Measurements from ENCODE around the gene HDAC4. TPM values are rescaled to one million over a fixed set of nuclear protein-coding genes. Genes with fewer than 3 reads are reported as not detected.
A peak's percentile ranks its signal among the peaks of the same experiment; 100 is the strongest.

HDAC4 gene
- total RNA-seq, 1 experiment from 2014 or later = 32.0 TPM

DNA sequence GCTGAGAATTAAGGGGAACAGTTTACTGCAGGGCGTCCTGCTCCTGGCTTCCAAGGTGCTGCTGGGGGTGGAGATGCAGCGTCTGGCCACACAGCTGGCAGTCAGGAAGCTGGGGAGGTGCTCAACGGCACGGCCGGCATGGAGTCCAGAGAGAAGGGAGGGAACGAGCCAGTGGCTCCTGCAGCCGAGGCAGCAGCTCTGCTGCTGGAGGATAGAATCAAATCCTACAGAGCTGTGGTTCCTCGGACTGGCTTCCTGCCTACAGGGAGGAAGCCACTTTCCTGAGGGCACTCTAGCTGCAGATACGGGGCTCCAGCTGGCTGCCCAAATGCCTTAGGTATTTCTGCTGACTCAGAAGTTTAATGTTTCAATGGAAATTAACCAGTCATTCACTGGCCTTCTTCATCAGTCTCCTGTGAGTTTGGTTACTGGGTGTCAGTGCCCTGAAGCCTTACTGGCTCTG is 286.7 kb downstream of the HDAC4 start:
- H3K14ac ChIP-seq (ENCODE audit: insufficient read depth, low read length) = no peak overlapping the region
- no peak for DNase-seq
- WGBS (ENCODE audit: extremely low coverage, insufficient read length, low lambda C conversion rate) = no CpG with 5 or more reads among the region's 9 CpGs

More for the DNA sequence above, 286.7 kb downstream of the HDAC4 start:
- Mint-ChIP-seq H3K36me3 (ENCODE audit: insufficient read depth in 1 of 3, low read depth in 3 of 3) (peaks cover 3 to 11% (median 8%) of the 10 kb centered on the region in 3 experiments; a peak in 5 of 7 replicates), H3K9me3 (no peaks in the 10 kb centered on the region), H3K27me3 (ENCODE audit: low read depth) (no peaks in the 10 kb centered on the region), H3K4me1 (no peaks in the 10 kb centered on the region), H3K4me3 (no peak overlapping the region), H3K27ac (peak overlapping the region in 1 of 3 experiments; percentile 70; a peak in 2 of 7 replicates)
- no peaks in the 10 kb centered on the region for H3K4me1 ChIP-seq (ENCODE audit: insufficient read depth, low read length)
- no peak overlapping the region for H3K4me2 ChIP-seq (ENCODE audit: insufficient read depth, insufficient read length, low read length)
- H4K20me1 ChIP-seq (ENCODE audit: control insufficient read depth, insufficient read depth, insufficient read length) = no peaks in the 10 kb centered on the region
- no peak overlapping the region for H3K9ac ChIP-seq (ENCODE audit: extremely low read depth, insufficient read length, low read length)
- H2BK120ac ChIP-seq (ENCODE audit: low read depth, low read length, poor library complexity, severe bottlenecking) = no peak overlapping the region
- H3T11ph ChIP-seq (ENCODE audit: low read length) = no peak overlapping the region
- H3K27me3 ChIP-seq (ENCODE audit: insufficient read depth, low read length) = no peaks in the 10 kb centered on the region
- H2AFZ ChIP-seq (ENCODE audit: low read length) = no peak overlapping the region
- no peak overlapping the region for H4K5ac ChIP-seq (ENCODE audit: insufficient read length, low read depth, low read length)
- no peak overlapping the region for H3K23ac ChIP-seq (ENCODE audit: insufficient read length, low read depth, low read length)
- no peaks in the 10 kb centered on the region for H3K79me2 ChIP-seq (ENCODE audit: insufficient read depth, low read length)
- H3K23me2 ChIP-seq (ENCODE audit: insufficient read length, low read depth, low read length, poor library complexity, severe bottlenecking) = no peaks in the 10 kb centered on the region
- TF ChIP-seq, protein P1, sequence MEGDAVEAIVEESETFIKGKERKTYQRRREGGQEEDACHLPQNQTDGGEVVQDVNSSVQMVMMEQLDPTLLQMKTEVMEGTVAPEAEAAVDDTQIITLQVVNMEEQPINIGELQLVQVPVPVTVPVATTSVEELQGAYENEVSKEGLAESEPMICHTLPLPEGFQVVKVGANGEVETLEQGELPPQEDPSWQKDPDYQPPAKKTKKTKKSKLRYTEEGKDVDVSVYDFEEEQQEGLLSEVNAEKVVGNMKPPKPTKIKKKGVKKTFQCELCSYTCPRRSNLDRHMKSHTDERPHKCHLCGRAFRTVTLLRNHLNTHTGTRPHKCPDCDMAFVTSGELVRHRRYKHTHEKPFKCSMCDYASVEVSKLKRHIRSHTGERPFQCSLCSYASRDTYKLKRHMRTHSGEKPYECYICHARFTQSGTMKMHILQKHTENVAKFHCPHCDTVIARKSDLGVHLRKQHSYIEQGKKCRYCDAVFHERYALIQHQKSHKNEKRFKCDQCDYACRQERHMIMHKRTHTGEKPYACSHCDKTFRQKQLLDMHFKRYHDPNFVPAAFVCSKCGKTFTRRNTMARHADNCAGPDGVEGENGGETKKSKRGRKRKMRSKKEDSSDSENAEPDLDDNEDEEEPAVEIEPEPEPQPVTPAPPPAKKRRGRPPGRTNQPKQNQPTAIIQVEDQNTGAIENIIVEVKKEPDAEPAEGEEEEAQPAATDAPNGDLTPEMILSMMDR (conservative IDR thresholded peaks at IDR 0.05) = no peak
- H3K18ac ChIP-seq (ENCODE audit: insufficient read length, low read depth, low read length) = no peak overlapping the region
- H3K79me1 ChIP-seq (ENCODE audit: insufficient read depth, low read depth, low read length, poor library complexity, severe bottlenecking) = no peaks in the 10 kb centered on the region
- H4K91ac ChIP-seq (ENCODE audit: insufficient read length, low read depth, low read length) = no peak overlapping the region
- no peak overlapping the region for H4K8ac ChIP-seq (replicated peaks; ENCODE audit: insufficient read length, low read depth, low read length)
- no peak overlapping the region for H3K27ac ChIP-seq (ENCODE audit: insufficient read length, low read depth, low read length)
- no peak overlapping the region for H3K4ac ChIP-seq (ENCODE audit: low read depth, low read length)
- no peak overlapping the region for H2BK5ac ChIP-seq (ENCODE audit: insufficient read length, low read length)
- no peak overlapping the region for H2AK5ac ChIP-seq (ENCODE audit: insufficient read length, low read length)
- no peaks in the 10 kb centered on the region for H3K9me3 ChIP-seq (ENCODE audit: control insufficient read depth, low read depth, low read length)
- H2BK20ac ChIP-seq (ENCODE audit: low read depth, low read length, poor library complexity, severe bottlenecking) = no peak overlapping the region
- no peak overlapping the region for H2BK15ac ChIP-seq (ENCODE audit: low read depth, low read length)
- no peak overlapping the region for H3K56ac ChIP-seq (ENCODE audit: insufficient read length, low read depth, low read length)
- H2BK12ac ChIP-seq (ENCODE audit: insufficient read length, low read depth, low read length) = no peak overlapping the region
